ENCODE measurements around the gene MYRIP. TPM values are rescaled to one million over a fixed set of nuclear protein-coding genes. Genes with fewer than 3 reads are reported as not detected.

Gene MYRIP
- polyA plus RNA-seq, 1 of the 3 experiments (the other 2 are of a cell fraction): 1.2 TPM

GRCh38 chr3:40187945-40188344 is 378.5 kb downstream of the MYRIP start:
- peaks cover 0 to 2% of the 10 kb centered on the region in 2 experiments for H3K36me3 ChIP-seq (replicated peaks in 1 of 2; ENCODE audit: control insufficient read depth in 1 of 2, insufficient read depth in 2 of 2, low read length in 1 of 2)
- H4K20me1 ChIP-seq (ENCODE audit: insufficient read depth): no peaks in the 10 kb centered on the region
- no peaks in the 10 kb centered on the region for H3K79me2 ChIP-seq (ENCODE audit: insufficient read depth)
- TF ChIP-seq NFIC (IDR thresholded peaks at IDR 0.05; ENCODE audit: borderline replicate concordance) (no peak), EZH2phosphoT487 (IDR thresholded peaks at IDR 0.05; ENCODE audit: borderline replicate concordance, low read depth) (no peak), RAD21 (IDR thresholded peaks at IDR 0.05; ENCODE audit: low read length) (no peak), PBX3 (IDR thresholded peaks at IDR 0.05) (no peak), TEAD4 (IDR thresholded peaks at IDR 0.05; ENCODE audit: borderline replicate concordance, insufficient read depth) (no peak), NRF1 (IDR thresholded peaks at IDR 0.05; ENCODE audit: low read depth, low read length) (no peak), RCOR1 (IDR thresholded peaks at IDR 0.05; ENCODE audit: low read length) (no peak), REST (IDR thresholded peaks at IDR 0.05; ENCODE audit: low read depth, low read length) (no peak)
- WGBS (ENCODE audit: low lambda C conversion rate): 48% methylated on average over 3 of the region's 3 CpGs
- peaks cover 0 to 11% of the 10 kb centered on the region in 2 experiments; a peak in 1 of 4 replicates for H3K4me1 ChIP-seq (ENCODE audit: control insufficient read depth in 1 of 2, insufficient read depth in 2 of 2, low read depth in 1 of 2, low read length in 1 of 2)
- no peak overlapping the region for H2AFZ ChIP-seq (ENCODE audit: low read depth)
- ChIA-PET CTCF (interaction anchor here (1.6 to 13.4 kb wide), 3 partner anchors 7 to 124 kb away, joined by 3 to 289 read pairs (median 101); partner anchors contain the start of gene EIF1B), POLR2A (no interaction called here)
- H3F3A ChIP-seq (replicated peaks; ENCODE audit: insufficient read depth): no peaks in the 10 kb centered on the region
- H3K27ac ChIP-seq (ENCODE audit: low read depth in 2 of 2, low read length in 1 of 2): no peak overlapping the region; a peak in 1 of 4 replicates
- no peak overlapping the region for H3K9ac ChIP-seq
- no peak overlapping the region for H3K4me2 ChIP-seq
- H3K9me3 ChIP-seq: no peaks in the 10 kb centered on the region
- no peak overlapping the region for H3K4me3 ChIP-seq (ENCODE audit: low read depth in 2 of 2, low read length in 1 of 2)
- no peak for DNase-seq
- no peaks in the 10 kb centered on the region for H3K9me2 ChIP-seq
- no peaks in the 10 kb centered on the region for H3K27me3 ChIP-seq (ENCODE audit: insufficient read depth)

GRCh38 chr3:40189118-40189517 is 379.7 kb downstream of the MYRIP start:
- Histone ChIP-seq H3K27ac (ENCODE audit: low read depth in 2 of 2, low read length in 1 of 2) (no peak overlapping the region), H3F3A (replicated peaks; ENCODE audit: insufficient read depth) (no peaks in the 10 kb centered on the region), H3K9ac (no peak overlapping the region), H4K20me1 (ENCODE audit: insufficient read depth) (no peaks in the 10 kb centered on the region), H3K36me3 (replicated peaks in 1 of 2; ENCODE audit: control insufficient read depth in 1 of 2, insufficient read depth in 2 of 2, low read length in 1 of 2) (peaks cover 0 to 2% of the 10 kb centered on the region in 2 experiments), H3K79me2 (ENCODE audit: insufficient read depth) (no peaks in the 10 kb centered on the region), H3K27me3 (ENCODE audit: insufficient read depth) (no peaks in the 10 kb centered on the region), H3K4me1 (ENCODE audit: control insufficient read depth in 1 of 2, insufficient read depth in 2 of 2, low read depth in 1 of 2, low read length in 1 of 2) (peaks cover 0 to 11% of the 10 kb centered on the region in 2 experiments; a peak in 1 of 4 replicates), H3K4me2 (no peak overlapping the region), H2AFZ (ENCODE audit: low read depth) (no peak overlapping the region), H3K9me2 (no peaks in the 10 kb centered on the region), H3K9me3 (no peaks in the 10 kb centered on the region), H3K4me3 (ENCODE audit: low read depth in 2 of 2, low read length in 1 of 2) (no peak overlapping the region)
- 54% methylated on average over 3 of the region's 3 CpGs for WGBS (ENCODE audit: low lambda C conversion rate)
- POLR2A ChIA-PET: no interaction called here
- TF ChIP-seq PBX3 (IDR thresholded peaks at IDR 0.05) (no peak), TEAD4 (IDR thresholded peaks at IDR 0.05; ENCODE audit: borderline replicate concordance, insufficient read depth) (no peak)
- DNase-seq: no peak
- CTCF ChIA-PET: interaction anchor here (0.9 to 13.4 kb wide), 3 partner anchors 9 to 123 kb away, joined by 3 to 289 read pairs (median 101); partner anchors contain the start of gene EIF1B

All from SK-N-SH (cell line).